GM08714 (cell line): ENCODE results near the gene RBMS3.

Source experiments
- H3K4me3 ChIP-seq: fragments of 200-500 bp; sonication (Bioruptor generic); 2 replicates; pipeline ENCODE4 v1.5.1; 2014; ENCODE audit warnings: mild to moderate bottlenecking, low read length, inconsistent platforms
- ZNF274 ChIP-seq: IDR thresholded peaks from 2 replicates; pipeline ENCODE4 v1.6.1; 2012; ENCODE audit warnings: mild to moderate bottlenecking, low read depth, low read length

The RBMS3 gene

DNA sequence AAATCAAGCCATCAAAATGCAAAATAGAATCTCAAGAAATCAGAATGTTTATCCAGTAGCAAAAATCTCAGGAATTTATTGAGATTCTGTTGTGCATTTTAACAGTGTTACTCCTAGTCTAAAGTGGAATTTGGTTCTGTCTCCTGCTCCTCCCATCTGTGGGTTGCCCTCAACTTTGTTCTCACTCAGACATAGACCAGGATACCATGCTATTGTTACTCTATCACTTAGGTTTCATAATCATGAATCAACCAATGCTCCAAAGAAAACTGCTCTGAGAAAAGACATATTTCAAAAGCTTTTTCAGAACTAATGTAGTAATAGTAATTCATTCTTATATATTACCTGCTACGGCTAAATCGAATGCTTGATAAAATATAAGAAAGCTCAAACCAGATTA is 274.7 kb downstream of the RBMS3 start:
- no peak for TF ChIP-seq ZNF274

DNA sequence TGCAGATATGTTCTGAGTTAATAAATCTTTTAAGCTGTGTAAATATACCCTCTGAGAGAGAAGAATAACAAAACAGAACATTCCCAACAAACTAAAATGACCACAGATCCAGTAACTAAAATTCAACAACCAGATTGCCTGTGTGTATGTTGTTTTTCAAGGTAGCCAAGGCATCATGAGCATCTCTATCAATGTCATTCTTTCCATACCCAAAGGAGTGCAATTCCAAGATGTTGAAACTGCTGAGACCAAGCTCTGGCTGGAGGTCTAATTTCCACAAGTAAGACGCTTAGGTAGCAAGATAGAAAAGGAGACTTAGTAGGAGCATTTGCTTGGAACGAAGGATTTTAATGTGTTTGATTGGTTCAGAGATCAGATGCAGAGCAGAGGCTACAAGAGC is 276.3 kb downstream of the RBMS3 start:
- H3K4me3 ChIP-seq, result no peak overlapping the region
- TF ChIP-seq ZNF274, result no peak

More for the DNA sequence above, 274.7 kb downstream of the RBMS3 start:
- no peak overlapping the region for H3K4me3 ChIP-seq

DNA sequence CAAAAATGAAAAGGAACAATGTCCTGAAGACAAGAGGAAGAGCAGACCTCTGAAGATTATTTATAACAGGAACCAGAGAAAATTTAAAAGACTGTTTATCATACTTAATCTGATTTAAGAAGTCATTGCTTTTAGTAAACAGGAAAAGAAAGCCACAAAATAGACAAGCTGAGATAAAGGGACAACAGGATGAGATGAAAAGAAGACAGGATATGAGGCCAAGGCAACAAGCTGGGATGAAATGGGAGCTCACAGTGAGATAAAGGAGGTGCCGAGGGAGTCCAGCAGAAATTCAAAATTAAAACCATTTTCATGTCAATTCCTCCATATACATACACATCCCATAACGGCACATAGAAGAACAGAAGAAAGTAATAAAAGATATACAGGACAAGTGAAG is 277.0 kb downstream of the RBMS3 start:
- no peak overlapping the region for H3K4me3 ChIP-seq
- TF ChIP-seq ZNF274, result no peak

DNA sequence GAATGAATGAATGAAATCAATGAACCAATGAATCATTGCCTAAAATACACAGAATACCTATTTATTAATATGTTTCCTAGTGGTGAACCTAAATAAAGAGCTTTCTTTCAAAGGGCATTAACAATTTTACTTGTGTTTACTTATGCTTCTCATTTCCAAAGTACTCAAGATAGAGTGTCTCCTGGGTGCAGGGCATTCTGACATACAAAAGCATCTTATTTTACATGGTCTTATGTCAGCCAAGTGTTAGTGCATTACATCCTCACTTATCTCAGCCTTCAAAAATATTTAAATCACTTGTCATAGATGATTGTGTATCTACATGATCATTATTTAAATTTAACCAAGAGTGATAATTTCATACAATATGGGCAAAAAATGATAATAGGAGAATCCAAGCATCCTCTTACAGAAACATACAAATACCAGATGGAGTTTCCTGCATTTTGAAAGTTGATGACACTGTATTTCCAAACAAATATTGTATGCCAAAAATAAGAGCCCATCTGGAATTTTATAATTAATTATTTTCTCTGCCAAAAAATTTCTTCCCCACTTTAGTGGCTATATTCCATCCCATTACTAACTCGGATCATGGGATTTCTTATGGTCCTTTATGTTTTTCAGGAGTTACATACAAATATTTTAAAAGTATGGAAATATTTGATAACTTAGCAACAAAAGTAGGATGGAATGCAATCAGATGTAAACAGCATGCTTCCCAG is 279.0 kb downstream of the RBMS3 start:
- TF ChIP-seq ZNF274, result no peak

DNA sequence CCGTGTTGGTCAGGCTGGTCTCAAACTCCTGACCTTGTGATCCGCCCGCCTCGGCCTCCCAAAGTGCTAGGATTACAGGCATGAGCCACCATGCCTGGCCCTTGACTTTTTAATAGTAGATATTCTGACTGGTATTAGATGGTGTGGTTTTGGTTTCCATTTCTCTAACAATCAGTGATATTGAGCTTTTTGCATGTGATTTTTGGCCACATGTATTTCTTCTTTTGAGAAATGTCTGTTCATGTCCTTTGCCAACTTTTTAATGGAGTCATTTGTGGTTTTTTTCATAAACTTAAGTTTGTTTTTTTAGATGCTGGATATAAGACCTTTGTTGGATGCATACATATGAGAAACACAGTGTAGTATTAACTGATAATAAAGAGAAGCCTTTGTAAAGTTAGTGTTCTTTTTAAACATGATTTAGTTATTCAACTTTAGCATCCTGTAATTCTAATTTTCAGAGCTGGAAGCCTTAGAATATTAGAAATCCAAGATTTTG is 280.8 kb downstream of the RBMS3 start:
- no peak for TF ChIP-seq ZNF274
- H3K4me3 ChIP-seq, result no peak overlapping the region

More for the DNA sequence above, 279.0 kb downstream of the RBMS3 start:
- no peak overlapping the region for H3K4me3 ChIP-seq

DNA sequence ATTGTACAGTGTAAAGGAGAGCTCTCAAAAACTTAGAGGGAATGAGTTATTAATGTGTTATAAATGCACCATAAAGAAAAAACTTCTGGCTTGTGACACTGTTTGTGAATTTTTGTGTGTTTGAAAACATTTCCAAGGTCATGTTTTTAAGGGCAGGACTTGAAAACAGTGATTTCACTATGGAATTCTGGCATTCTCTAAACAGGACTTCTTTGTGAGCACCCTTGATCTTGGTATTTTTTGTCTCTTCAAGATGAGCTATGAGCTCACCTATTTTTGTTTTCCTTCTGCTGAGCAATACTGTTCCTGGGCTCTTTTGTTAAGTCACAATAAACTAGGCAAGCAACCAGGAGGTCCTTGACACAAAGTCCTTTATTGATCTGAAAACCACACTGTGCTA is 284.4 kb downstream of the RBMS3 start:
- no peak overlapping the region for H3K4me3 ChIP-seq
- TF ChIP-seq ZNF274, result no peak

DNA sequence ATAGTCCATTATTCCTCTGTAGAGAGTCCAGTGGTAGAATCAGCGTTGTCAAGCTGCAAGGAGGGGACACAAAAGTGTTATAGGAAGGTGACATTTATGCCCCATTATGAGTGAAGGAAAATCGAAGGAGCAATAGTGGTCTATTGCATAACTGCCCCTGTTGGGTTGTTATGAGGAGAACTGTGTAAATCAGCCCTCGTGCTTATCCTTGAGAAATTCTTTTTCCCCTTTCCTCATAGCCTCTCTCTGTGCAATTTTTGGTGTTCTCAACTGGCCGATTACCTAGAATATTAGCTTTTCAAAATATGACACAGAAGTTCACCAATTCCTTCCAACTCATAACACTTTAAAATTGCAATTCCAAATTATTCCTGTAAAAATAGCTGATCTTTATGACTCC is 286.6 kb downstream of the RBMS3 start:
- no peak overlapping the region for H3K4me3 ChIP-seq
- TF ChIP-seq ZNF274, result no peak

DNA sequence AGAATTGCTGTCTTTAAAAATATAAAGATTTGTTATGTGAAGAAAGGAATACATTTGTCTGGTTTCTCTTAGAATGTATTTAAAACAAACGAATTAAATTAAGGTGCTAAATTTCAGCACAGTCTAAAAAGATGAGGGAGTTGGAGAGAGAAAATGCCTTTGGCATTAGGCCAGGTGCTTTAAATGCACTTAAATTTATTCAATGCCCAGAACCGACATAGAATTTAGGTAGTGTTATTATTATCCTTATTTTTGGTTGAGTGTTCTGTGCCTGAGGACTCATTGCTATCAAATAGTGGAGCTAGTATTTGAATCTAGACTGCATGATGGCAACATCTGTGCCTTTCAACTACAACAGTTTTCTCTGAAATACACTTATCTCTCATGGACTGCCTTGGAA is 287.5 kb downstream of the RBMS3 start:
- TF ChIP-seq ZNF274, result no peak
- no peak overlapping the region for H3K4me3 ChIP-seq

DNA sequence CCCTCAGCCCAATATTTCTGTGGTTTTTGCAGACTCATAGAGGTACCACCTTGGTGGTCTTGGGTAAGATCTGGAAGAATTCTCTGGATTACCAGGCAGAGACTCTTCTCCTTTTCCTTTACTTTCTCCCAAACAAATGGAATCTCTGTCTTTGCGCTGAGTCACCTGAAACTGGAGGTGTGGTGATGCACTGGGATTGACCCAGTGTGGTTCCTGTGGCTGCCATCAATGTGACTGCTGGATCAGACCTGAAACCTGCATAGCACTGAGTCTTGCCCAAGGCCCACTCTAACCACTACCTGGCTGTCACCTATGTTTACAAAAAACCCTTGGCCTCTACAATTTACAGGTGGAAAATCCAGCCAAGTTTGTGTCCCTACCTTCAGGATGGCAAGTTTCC is 295.3 kb downstream of the RBMS3 start:
- TF ChIP-seq ZNF274, result no peak

DNA sequence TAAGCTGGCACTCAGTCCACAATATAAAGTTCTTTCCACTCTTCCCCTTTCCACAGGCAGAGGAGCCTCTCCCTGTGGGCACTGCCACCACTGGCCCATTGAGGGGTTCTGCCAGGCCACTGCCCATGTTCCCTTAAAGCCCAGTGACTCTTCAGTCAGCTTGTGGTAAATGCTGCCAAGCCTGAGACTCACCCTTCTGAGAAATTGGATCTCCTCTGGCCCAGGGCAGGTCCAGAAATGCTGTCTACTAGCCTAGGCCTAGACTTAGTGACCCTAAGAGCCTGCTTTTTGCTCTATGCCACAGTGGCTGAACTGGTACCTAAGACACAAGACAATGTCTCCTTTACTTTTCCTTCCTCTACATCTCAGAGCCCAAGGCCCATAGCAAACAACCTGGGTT is 295.8 kb downstream of the RBMS3 start:
- no peak overlapping the region for H3K4me3 ChIP-seq
- TF ChIP-seq ZNF274, result no peak

More for the DNA sequence above, 295.3 kb downstream of the RBMS3 start:
- H3K4me3 ChIP-seq, result no peak overlapping the region

DNA sequence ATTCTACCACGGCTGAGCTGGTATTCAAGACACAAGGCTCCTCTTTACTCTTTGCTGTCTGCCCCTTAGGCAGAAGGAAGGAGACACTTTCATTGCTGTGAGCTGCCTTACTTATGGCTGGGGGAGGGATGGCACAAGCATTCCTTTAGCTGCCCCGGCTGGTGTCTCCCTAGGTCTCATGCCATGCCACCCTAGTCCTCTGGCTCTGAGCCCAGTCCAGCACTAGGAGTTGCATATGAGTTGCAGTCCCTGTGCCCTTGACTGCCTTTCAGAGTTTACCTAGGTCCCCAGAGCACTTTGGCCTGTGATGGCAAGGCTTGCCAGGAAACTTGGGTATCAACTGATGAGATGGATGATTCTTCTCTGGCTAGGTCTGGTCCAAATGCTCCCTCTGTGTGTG is 296.4 kb downstream of the RBMS3 start:
- no peak overlapping the region for H3K4me3 ChIP-seq
- no peak for TF ChIP-seq ZNF274

DNA sequence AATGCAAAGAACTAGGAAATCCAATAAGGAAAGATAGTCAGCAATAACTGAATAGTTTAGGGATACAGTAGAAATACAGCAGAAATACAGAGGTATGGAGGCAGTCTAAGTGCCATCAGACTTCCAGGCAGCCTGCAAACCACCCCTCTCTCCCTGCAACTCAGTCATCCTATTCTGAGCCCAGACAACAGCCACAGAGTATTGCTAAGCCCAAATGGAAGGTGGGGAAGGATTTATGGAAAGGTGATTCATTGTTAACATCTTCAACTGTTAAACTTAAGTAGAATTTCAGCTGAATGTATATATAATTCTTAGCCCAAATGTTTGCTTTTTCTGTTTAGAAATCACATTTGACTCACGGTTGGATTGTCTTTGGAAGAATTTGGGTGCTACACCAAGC is 300.4 kb downstream of the RBMS3 start:
- no peak for TF ChIP-seq ZNF274
- H3K4me3 ChIP-seq, result no peak overlapping the region

DNA sequence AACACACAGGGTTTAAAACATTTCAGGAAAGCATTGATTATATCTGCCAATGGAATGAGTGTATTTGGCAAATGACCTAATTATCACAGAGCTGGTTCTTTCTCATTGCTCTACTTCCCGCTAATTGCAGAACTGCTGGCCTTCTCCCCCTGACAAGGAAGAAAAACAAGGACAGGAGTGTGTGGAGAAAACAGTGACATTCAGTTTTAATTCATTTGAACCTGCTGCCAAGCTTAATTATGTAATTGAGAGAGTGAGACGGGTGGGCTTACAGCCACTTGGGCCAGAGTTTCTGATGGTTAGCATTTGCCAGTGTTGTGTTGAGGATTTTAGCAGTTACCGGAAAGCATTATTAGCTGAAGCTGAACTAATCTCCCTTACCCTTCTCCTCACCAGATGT is 301.4 kb downstream of the RBMS3 start:
- TF ChIP-seq ZNF274, result no peak
- no peak overlapping the region for H3K4me3 ChIP-seq

DNA sequence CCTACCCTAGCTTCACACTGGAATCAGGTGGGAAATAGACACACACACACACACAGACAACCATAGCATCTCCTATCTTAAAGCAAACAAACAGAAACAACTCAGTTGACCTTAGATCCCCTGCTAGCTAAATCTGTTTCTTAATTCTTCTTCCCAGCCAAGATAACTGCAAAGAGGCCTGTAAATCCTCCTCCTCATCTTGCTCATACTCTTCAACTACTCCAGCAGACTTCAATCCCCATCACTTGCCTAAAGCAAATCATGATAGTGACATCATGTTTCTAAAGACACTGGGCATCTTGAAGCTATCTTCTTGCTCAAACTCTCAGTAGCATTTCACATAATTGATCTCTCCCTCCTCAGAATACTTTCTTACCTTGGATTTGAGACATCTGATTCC is 303.0 kb downstream of the RBMS3 start:
- H3K4me3 ChIP-seq, result no peak overlapping the region
- TF ChIP-seq ZNF274, result no peak

DNA sequence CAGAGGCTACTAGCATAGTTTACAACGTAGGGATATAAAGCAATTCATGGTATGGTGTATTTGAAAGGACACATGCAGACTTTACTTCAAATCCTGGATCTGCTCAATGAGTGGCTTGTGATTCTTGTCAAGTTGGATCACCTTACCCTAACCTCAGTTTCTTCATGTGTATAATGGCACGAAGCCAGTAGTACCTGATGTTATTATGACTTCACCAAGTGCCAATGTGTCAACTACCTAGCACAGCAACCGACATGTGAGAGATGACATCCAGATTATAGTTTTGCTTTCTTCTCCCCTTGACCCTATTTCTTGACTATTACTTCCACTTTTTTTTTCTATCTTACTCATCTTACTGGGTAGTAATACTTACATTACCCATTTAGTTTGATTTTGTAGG is 304.5 kb downstream of the RBMS3 start:
- H3K4me3 ChIP-seq, result no peak overlapping the region
- TF ChIP-seq ZNF274, result no peak

DNA sequence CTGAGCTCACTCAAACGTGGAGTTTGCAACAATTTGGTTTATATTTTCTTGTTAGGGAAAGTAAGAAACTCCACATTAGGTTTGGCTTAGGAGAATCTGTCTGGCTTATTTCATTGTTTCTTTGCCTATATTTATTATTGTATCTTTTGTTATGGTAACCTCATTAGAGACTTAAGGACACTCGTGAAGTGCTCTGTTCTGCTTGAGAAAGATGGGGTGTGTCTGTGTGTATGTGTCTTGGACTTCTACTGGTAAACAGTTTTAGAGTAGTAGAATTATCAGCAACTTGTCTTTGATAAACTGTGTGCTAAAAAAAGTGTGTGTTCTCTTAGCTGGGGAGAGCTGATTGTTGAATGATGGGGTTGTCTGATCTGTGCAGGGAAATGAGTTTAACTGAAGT is 306.5 kb downstream of the RBMS3 start:
- H3K4me3 ChIP-seq, result no peak overlapping the region
- TF ChIP-seq ZNF274, result no peak

DNA sequence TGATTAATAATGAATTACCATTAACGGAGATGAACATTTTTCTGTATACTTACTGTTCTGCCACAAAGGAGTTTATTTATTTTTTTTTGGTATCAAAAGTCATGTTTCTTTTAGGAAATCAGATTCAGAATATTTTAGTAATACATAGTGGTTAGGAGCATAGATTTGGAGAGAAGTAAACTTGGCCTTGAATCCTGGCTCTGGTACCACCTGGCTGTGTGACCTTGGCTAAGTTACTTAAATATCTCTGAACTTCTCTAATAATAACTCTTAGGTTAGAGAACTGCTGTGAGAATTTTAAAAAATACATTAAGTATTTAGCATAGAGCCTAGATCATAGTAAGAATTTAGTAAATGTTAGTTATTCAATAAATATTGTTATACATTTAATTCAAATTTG is 309.1 kb downstream of the RBMS3 start:
- TF ChIP-seq ZNF274, result no peak
- H3K4me3 ChIP-seq, result no peak overlapping the region
